HepG2 (cell line): ENCODE data around the gene KLHL21. TPM values are rescaled to one million over a fixed set of nuclear protein-coding genes. Genes with fewer than 3 reads are reported as not detected.

Experiments used
- ATAC-seq: fragments of 200-7000 bp; cut with Tn5 transposase; 3 replicates; pipeline ENCODE4 v1.9.1; 2020; ENCODE audit warnings: mild to moderate bottlenecking, moderate library complexity
- BruUV-seq: library from RNA; stranded (reverse); fragments of 400-500 nt; replicated peaks from 2 replicates; lab custom pipeline; 2021; lab: Mats Ljungman, UMichigan
- CTCF ChIA-PET: fragments of 300-600 bp; formaldehyde crosslinking; extraction: SDS; loops from one replicate; lab custom pipeline; 2021; ENCODE audit warnings: low total read pairs, inconsistent platforms, low intra/inter-chr PET ratio; lab: Yijun Ruan, JAX
- POLR2A ChIA-PET: fragments of 350-600 bp; sonication (Branson Sonifier 250); formaldehyde crosslinking; loops from one replicate; lab custom pipeline; 2020; ENCODE audit warnings: antibody characterized with exemption, inconsistent platforms; lab: Yijun Ruan, JAX
- DNase-seq: peaks from one replicate; pipeline ENCODE4 v3.0.0-alpha.2; 2015; ENCODE audit warnings: low spot score
- FAIRE-seq: peaks from 3 replicates; lab custom pipeline; 2011; peaks lifted over from hg19 to GRCh38; lab: Jason Lieb, UNC
- H2AFZ ChIP-seq: one replicate; pipeline ENCODE4 v1.6.1; 2011; ENCODE audit warnings: low read length, inconsistent platforms
- H3K27ac ChIP-seq: fragments of 300-600 bp; 3 replicates; pipeline ENCODE4 v1.8.0; 2011; ENCODE audit warnings: mixed run types, mild to moderate bottlenecking, mixed read lengths, low read length, inconsistent platforms; ENCODE audit not compliant: insufficient read depth; ENCODE audit errors: extremely low read length
- H3K27me3 ChIP-seq, 2 experiments: fragments of 200-600 bp in 1 of 2; 2 replicates in 1 of 2; 3 replicates in 1 of 2; pipeline versions ENCODE4 v1.6.0 to v1.8.0; 2011; ENCODE audit warnings: low read length in 2 of 2, mild to moderate bottlenecking in 2 of 2, moderate library complexity in 2 of 2, inconsistent platforms in 1 of 2; ENCODE audit not compliant: insufficient read depth in 2 of 2, control insufficient read depth in 1 of 2
- H3K36me3 ChIP-seq, 2 experiments: fragments of 200-600 bp in 1 of 2; replicated peaks in 1 of 2; 2 replicates in 1 of 2; 3 replicates in 1 of 2; pipeline versions ENCODE4 v1.5.1 to v1.8.0; 2011; ENCODE audit warnings: low read length in 2 of 2, inconsistent platforms in 1 of 2; ENCODE audit not compliant: insufficient read depth in 2 of 2, control insufficient read depth in 1 of 2
- H3K4me1 ChIP-seq: 2 replicates; pipeline ENCODE4 v1.5.1; 2012; ENCODE audit warnings: low read length, inconsistent platforms; ENCODE audit not compliant: insufficient read depth
- H3K4me2 ChIP-seq: 2 replicates; pipeline ENCODE4 v1.6.0; 2011; ENCODE audit warnings: low read depth, low read length, inconsistent platforms
- H3K4me3 ChIP-seq, 3 experiments: fragments of 200-600 bp in 1 of 3; sonication (generic), shearing (Covaris generic) in 1 of 3; replicated peaks in 1 of 3; 2 replicates each; pipeline ENCODE4 v1.5.1; 2011 to 2016; ENCODE audit warnings: low read length in 3 of 3, inconsistent platforms in 2 of 3, low read depth in 2 of 3, mild to moderate bottlenecking in 2 of 3, control low read depth in 1 of 3, mixed read lengths in 1 of 3; ENCODE audit not compliant: insufficient read depth in 1 of 3
- H3K79me2 ChIP-seq: one replicate; pipeline ENCODE4 v1.6.1; 2011; ENCODE audit warnings: low read length, inconsistent platforms; ENCODE audit not compliant: insufficient read depth
- H3K9ac ChIP-seq: 2 replicates; pipeline ENCODE4 v1.6.0; 2011; ENCODE audit warnings: mild to moderate bottlenecking, low read depth, low read length, inconsistent platforms; ENCODE audit not compliant: insufficient read depth
- H3K9me3 ChIP-seq: 2 replicates; pipeline ENCODE4 v1.5.1; 2012; ENCODE audit warnings: mild to moderate bottlenecking, low read length
- H4K20me1 ChIP-seq: 2 replicates; pipeline ENCODE4 v1.6.0; 2011; ENCODE audit warnings: inconsistent platforms, mild to moderate bottlenecking, low read length, moderate library complexity; ENCODE audit not compliant: insufficient read depth
- CREB1 ChIP-seq, 2 experiments: fragments of 450-650 bp in 1 of 2; IDR thresholded peaks; 2 replicates each; pipeline ENCODE4 v1.6.1; 2016 to 2017; ENCODE audit warnings: control low read depth in 1 of 2, mild to moderate bottlenecking in 1 of 2, missing compliant biosample characterization in 1 of 2, missing genetic modification characterization in 1 of 2
- DMAP1 ChIP-seq: IDR thresholded peaks from 2 replicates; pipeline ENCODE4 v1.6.1; 2016
- HNRNPK ChIP-seq: fragments of 200-400 bp; formaldehyde crosslinking; IDR thresholded peaks from 2 replicates; pipeline ENCODE4 v1.6.1; 2018; ENCODE audit warnings: low read length, low read depth, moderate library complexity, mild to moderate bottlenecking; ENCODE audit not compliant: poor library complexity, severe bottlenecking
- MZF1 ChIP-seq: sonication (generic); formaldehyde crosslinking; IDR thresholded peaks from 2 replicates; pipeline ENCODE4 v1.8.1; 2023; ENCODE audit warnings: mild to moderate bottlenecking, missing genetic modification reagents, borderline replicate concordance
- SAP130 ChIP-seq: IDR thresholded peaks from 2 replicates; pipeline ENCODE4 v1.6.1; 2016; ENCODE audit warnings: low read depth
- TCF7 ChIP-seq: sonication (generic); IDR thresholded peaks from 2 replicates; pipeline ENCODE4 v1.6.1; 2016; ENCODE audit warnings: antibody characterized with exemption, low read depth
- TFDP2 ChIP-seq: sonication (generic); formaldehyde crosslinking; IDR thresholded peaks from 2 replicates; pipeline ENCODE4 v1.4.0; 2020; ENCODE audit warnings: missing genetic modification reagents
- ZNF280B ChIP-seq: sonication (generic); formaldehyde crosslinking; IDR thresholded peaks from 2 replicates; pipeline ENCODE4 v1.5.0; 2020; ENCODE audit warnings: missing genetic modification reagents, mild to moderate bottlenecking, borderline replicate concordance
- ZNF709 ChIP-seq: sonication (generic); formaldehyde crosslinking; IDR thresholded peaks from 2 replicates; pipeline ENCODE4 v1.5.0; 2020; ENCODE audit warnings: mild to moderate bottlenecking, missing genetic modification reagents
- WGBS: methylation state at CpG from one replicate; pipeline ENCODE4 v1.1.6; 2017; ENCODE audit warnings: low lambda C conversion rate; 5-methylcytosine and 5-hydroxymethylcytosine counted together
- in situ Hi-C: cut with HindIII; loops from 2 replicates; pipeline ENCODE4 v1.10.0; 2017; ENCODE audit warnings: low pct_unique_long_range_greater_than_20kb; ENCODE audit not compliant: extremely low pct_ligation_motif_present
- intact Hi-C: fragments of 100-400 bp; cut with micrococcal nuclease; formaldehyde crosslinking; loops from one replicate; pipeline ENCODE4 v1.10.0; 2022; ENCODE audit not compliant: unreplicated experiment
- polyA plus RNA-seq, 8 experiments: library from polyadenylated mRNA; depleted of rRNA in 3 of 8; stranded (reverse) in 7 of 8; unstranded in 1 of 8; fragments of >200 nt; fragmentation: Illumina TruSeq in 4 of 8; extraction: Trizol in 4 of 8; gene quantifications; 2 replicates each; pipeline versions ENCODE4 v1.2.1 to v1.2.3, GENCODE V29; 2011 to 2016; ENCODE audit warnings: low read depth in 4 of 8, missing spikeins in 1 of 8, mixed read lengths in 1 of 8; ENCODE audit not compliant: insufficient read depth in 1 of 8
- total RNA-seq, 5 experiments: library from RNA; depleted of rRNA; stranded (reverse); fragments of >200 nt; fragmentation: Illumina TruSeq; extraction: Trizol; gene quantifications; 2 replicates each; pipeline ENCODE4 v1.2.3, GENCODE V29; 2016; ENCODE audit warnings: low read depth in 1 of 5
- TF ChIP-seq, protein P1 (sequence below): sonication (generic); formaldehyde crosslinking; IDR thresholded peaks from 2 replicates; pipeline ENCODE4 v1.5.0; 2020; ENCODE audit warnings: mild to moderate bottlenecking, missing genetic modification reagents
- TF ChIP-seq, protein P2 (sequence below): sonication (generic); formaldehyde crosslinking; IDR thresholded peaks from 2 replicates; pipeline ENCODE4 v1.4.0; 2020; ENCODE audit warnings: missing genetic modification reagents
- TF ChIP-seq, protein P3 (sequence below): sonication (generic); formaldehyde crosslinking; IDR thresholded peaks from 2 replicates; pipeline ENCODE4 v1.5.0; 2020; ENCODE audit warnings: mild to moderate bottlenecking, missing genetic modification reagents

KLHL21 gene
- total and polyA plus RNA-seq, 2 of the 13 experiments (the other 11 are each of a cell fraction or from before 2014, with no cell fraction given), result 14.8 to 25.0 TPM

GRCh38 chr1:6580593-6581409 lies 21.9 kb downstream of the KLHL21 start:
- intact Hi-C loops, result loop anchor here (5.0 kb wide), 1 partner anchor 46 kb away; no protein-coding TSS in a partner anchor
- in situ Hi-C loops, result no loop called here
- CTCF ChIA-PET, result interaction anchor here (0.9 kb wide), 1 partner anchor 54 kb away, joined by 3 read pairs; no protein-coding TSS in a partner anchor
- H3K4me1 ChIP-seq, result peaks cover 57% of the 10 kb centered on the region
- H3K79me2 ChIP-seq, result peaks cover 15% of the 10 kb centered on the region
- ATAC-seq (peak; percentile 6), FAIRE-seq (no peak), DNase-seq (no peak)
- H3K9me3 ChIP-seq, result no peaks in the 10 kb centered on the region
- no peak overlapping the region for H2AFZ ChIP-seq
- no peaks in the 10 kb centered on the region for H3K36me3 ChIP-seq
- no TSS peak for BruUV-seq
- peaks cover 4% of the 10 kb centered on the region; the same call in 1 of the 2 replicates for H4K20me1 ChIP-seq
- H3K9ac ChIP-seq, result peak overlapping the region; percentile 82
- POLR2A ChIA-PET, result interaction anchor here (1.2 to 5.2 kb wide), 6 partner anchors 10 to 35 kb away, joined by 3 to 113 read pairs (median 6); partner anchors contain the start of genes KLHL21, NOL9 and TAS1R1
- H3K4me3 ChIP-seq, result peak overlapping the region; percentile 88 to 98 (median 91)
- H3K27ac ChIP-seq, result peak overlapping the region; percentile 84
- 45% methylated on average over 6 of the region's 19 CpGs for WGBS
- H3K4me2 ChIP-seq, result peak overlapping the region; percentile 96
- no peaks in the 10 kb centered on the region for H3K27me3 ChIP-seq
- TF ChIP-seq, protein P1, sequence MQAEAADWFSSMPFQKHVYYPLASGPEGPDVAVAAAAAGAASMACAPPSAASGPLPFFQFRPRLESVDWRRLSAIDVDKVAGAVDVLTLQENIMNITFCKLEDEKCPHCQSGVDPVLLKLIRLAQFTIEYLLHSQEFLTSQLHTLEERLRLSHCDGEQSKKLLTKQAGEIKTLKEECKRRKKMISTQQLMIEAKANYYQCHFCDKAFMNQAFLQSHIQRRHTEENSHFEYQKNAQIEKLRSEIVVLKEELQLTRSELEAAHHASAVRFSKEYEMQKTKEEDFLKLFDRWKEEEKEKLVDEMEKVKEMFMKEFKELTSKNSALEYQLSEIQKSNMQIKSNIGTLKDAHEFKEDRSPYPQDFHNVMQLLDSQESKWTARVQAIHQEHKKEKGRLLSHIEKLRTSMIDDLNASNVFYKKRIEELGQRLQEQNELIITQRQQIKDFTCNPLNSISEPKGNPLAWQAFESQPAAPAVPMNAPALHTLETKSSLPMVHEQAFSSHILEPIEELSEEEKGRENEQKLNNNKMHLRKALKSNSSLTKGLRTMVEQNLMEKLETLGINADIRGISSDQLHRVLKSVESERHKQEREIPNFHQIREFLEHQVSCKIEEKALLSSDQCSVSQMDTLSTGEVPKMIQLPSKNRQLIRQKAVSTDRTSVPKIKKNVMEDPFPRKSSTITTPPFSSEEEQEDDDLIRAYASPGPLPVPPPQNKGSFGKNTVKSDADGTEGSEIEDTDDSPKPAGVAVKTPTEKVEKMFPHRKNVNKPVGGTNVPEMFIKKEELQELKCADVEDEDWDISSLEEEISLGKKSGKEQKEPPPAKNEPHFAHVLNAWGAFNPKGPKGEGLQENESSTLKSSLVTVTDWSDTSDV (CRISPR knock-in tag), result 0 out of 2 replicates have a peak, but pooled peaks have one; percentile 62
- TF ChIP-seq CREB1 (IDR thresholded peaks at IDR 0.05), result no peak
- peak; percentile 18; the same call in 1 of the 2 replicates for TF ChIP-seq CREB1 (CRISPR knock-in tag; IDR thresholded peaks at IDR 0.05)
- no peak for TF ChIP-seq MZF1 (CRISPR knock-in tag)
- TF ChIP-seq, protein P2, sequence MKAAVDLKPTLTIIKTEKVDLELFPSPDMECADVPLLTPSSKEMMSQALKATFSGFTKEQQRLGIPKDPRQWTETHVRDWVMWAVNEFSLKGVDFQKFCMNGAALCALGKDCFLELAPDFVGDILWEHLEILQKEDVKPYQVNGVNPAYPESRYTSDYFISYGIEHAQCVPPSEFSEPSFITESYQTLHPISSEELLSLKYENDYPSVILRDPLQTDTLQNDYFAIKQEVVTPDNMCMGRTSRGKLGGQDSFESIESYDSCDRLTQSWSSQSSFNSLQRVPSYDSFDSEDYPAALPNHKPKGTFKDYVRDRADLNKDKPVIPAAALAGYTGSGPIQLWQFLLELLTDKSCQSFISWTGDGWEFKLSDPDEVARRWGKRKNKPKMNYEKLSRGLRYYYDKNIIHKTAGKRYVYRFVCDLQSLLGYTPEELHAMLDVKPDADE (CRISPR knock-in tag), result no peak
- TF ChIP-seq, protein P3, sequence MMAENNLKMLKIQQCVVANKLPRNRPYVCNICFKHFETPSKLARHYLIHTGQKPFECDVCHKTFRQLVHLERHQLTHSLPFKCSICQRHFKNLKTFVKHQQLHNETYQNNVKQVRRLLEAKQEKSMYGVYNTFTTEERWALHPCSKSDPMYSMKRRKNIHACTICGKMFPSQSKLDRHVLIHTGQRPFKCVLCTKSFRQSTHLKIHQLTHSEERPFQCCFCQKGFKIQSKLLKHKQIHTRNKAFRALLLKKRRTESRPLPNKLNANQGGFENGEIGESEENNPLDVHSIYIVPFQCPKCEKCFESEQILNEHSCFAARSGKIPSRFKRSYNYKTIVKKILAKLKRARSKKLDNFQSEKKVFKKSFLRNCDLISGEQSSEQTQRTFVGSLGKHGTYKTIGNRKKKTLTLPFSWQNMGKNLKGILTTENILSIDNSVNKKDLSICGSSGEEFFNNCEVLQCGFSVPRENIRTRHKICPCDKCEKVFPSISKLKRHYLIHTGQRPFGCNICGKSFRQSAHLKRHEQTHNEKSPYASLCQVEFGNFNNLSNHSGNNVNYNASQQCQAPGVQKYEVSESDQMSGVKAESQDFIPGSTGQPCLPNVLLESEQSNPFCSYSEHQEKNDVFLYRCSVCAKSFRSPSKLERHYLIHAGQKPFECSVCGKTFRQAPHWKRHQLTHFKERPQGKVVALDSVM (CRISPR knock-in tag), result no peak
- TF ChIP-seq DMAP1 (CRISPR knock-in tag), result no peak
- no peak; the same call in 1 of the 2 replicates for TF ChIP-seq SAP130
- TF ChIP-seq HNRNPK, result no peak
- TF ChIP-seq ZNF709 (CRISPR knock-in tag), result no peak; the same call in 1 of the 2 replicates
- 0 out of 2 replicates have a peak, but pooled peaks have one; percentile 29 for TF ChIP-seq ZNF280B (CRISPR knock-in tag)
- no peak for TF ChIP-seq TCF7
- no peak for TF ChIP-seq TFDP2 (CRISPR knock-in tag)
